GM23248 (cell line): ENCODE results near the gene NPAS2.

Source experiments
- EZH2 ChIP-seq: fragments of 200-600 bp; sonication (generic); IDR thresholded peaks from 2 replicates; pipeline ENCODE4 v1.6.1; 2018; ENCODE audit warnings: antibody characterized with exemption, mild to moderate bottlenecking; ENCODE audit not compliant: insufficient read depth, poor library complexity, severe bottlenecking
- EZH2phosphoT487 ChIP-seq: fragments of 200-600 bp; sonication (generic); IDR thresholded peaks from 2 replicates; pipeline ENCODE4 v1.6.1; 2018; ENCODE audit warnings: antibody characterized with exemption, moderate library complexity, mild to moderate bottlenecking, low read depth; ENCODE audit not compliant: insufficient read depth

DNA sequence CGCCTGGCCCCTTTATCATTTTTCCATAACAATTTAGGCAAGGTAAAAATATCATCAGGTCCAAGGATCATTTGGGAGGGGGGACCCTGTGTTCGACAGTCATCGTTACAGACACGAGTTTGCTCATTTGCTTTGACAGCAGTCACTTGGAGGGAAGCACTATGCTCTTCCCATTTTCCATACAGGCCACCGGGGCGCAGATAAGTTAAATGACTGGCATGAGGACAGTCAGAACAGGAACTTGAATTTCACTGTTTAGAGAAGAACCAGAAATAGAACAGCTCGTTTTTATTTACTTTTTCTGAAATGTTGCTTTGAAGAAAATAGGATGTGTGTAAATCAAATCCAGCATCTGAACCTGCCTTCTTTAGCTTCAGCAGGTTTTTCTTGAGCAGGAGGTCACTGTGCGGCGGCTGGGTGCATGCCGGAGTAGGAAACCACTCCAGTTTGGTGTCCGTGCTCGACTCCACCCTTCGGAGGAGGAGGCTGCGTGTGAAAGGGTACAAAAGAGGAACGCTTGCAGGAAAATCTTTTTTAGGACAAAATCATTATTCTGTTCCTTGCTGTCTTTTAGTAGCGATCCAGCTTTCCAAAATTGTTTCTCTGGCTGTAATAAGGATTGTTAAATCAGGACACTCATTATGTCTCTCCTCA is 15.2 kb downstream of the NPAS2 start:
- TF ChIP-seq EZH2 (no peak), EZH2phosphoT487 (no peak)
